Right atrium auricular region (tissue), 2 donors: ENCODE data around the gene DOK6. TPM values are rescaled to one million over a fixed set of nuclear protein-coding genes. Genes with fewer than 3 reads are reported as not detected.

Source experiments
- DNase-seq: peaks from one replicate; pipeline ENCODE4 v3.0.0-alpha.2; 2019; ENCODE audit warnings: low spot score
- H3K27ac ChIP-seq, 2 donors: fragments of 200-600 bp; sonication (generic); 1 replicate in 1 of 2; 2 replicates in 1 of 2; pipeline ENCODE4 v1.5.1; 2016 to 2019
- H3K27me3 ChIP-seq, 2 donors: fragments of 200-600 bp; sonication (generic); one replicate each; pipeline versions ENCODE4 v1.5.1 to v1.6.0; 2017 to 2019
- H3K36me3 ChIP-seq: fragments of 200-600 bp; sonication (generic); one replicate; pipeline ENCODE4 v1.5.1; 2016
- H3K4me1 ChIP-seq, 2 donors: fragments of 200-600 bp; sonication (generic); one replicate each; pipeline versions ENCODE4 v1.5.1 to v1.6.0; 2017 to 2019
- H3K4me3 ChIP-seq, 2 donors: fragments of 200-600 bp; sonication (generic); 1 replicate in 1 of 2; 2 replicates in 1 of 2; pipeline ENCODE4 v1.5.1; 2017 to 2019; ENCODE audit warnings: mild to moderate bottlenecking in 1 of 2, moderate library complexity in 1 of 2
- H3K9me3 ChIP-seq, 2 donors: fragments of 200-600 bp; sonication (generic); one replicate each; pipeline ENCODE4 v1.5.1; 2019
- total RNA-seq, 2 donors: library from RNA; depleted of rRNA; stranded (reverse); fragments of >200 nt; gene quantifications; one replicate each; pipeline ENCODE4 v1.1.0, GENCODE V29; 2016
- TF ChIP-seq, protein P1 (sequence below), 2 donors: fragments of 200-600 bp; sonication (generic); IDR thresholded peaks; one replicate each; pipeline ENCODE4 v1.5.1; 2019; ENCODE audit warnings: antibody characterized with exemption in 2 of 2

DOK6 gene
- total RNA-seq, 2 donors from 2014 or later: 2.0 to 5.7 TPM

DNA sequence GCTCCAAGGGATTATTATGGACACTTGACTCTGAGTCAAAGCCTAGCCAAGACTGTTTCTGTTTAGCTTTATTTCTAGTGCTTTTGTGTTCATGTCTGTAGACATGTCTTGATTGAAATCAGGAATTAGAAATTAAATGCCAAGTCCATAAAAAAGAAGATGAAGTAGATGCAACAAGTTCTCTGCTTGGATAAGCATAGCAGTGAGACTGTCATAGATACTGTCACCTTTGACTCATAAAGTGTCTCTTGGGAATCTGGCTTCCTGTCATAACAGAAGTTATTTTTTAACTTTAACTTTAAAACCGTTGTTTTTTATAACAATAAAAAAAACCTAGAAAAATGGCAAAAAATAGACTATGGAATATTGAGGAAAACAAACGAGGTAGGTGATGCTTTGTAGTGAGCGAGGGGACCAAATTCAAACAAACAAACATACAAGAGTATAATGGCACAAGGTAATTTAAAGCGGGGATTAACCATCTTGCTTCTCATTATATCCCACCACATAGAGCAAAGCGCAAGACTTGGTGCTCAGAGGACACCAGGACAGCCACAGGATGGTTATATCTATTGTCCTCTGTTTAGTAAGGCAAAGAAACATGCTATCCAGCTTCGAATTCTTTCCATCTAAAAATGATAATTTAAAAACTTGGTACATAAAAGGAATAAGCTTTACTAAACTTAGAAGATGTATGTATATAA lies 482.4 kb downstream of the DOK6 start:
- no peak for DNase-seq
- Histone ChIP-seq H3K36me3 (no peaks in the 10 kb centered on the region), H3K27ac (no peak overlapping the region), H3K27me3 (no peaks in the 10 kb centered on the region), H3K9me3 (no peaks in the 10 kb centered on the region), H3K4me3 (no peak overlapping the region), H3K4me1 (no peaks in the 10 kb centered on the region)
- TF ChIP-seq, protein P1, sequence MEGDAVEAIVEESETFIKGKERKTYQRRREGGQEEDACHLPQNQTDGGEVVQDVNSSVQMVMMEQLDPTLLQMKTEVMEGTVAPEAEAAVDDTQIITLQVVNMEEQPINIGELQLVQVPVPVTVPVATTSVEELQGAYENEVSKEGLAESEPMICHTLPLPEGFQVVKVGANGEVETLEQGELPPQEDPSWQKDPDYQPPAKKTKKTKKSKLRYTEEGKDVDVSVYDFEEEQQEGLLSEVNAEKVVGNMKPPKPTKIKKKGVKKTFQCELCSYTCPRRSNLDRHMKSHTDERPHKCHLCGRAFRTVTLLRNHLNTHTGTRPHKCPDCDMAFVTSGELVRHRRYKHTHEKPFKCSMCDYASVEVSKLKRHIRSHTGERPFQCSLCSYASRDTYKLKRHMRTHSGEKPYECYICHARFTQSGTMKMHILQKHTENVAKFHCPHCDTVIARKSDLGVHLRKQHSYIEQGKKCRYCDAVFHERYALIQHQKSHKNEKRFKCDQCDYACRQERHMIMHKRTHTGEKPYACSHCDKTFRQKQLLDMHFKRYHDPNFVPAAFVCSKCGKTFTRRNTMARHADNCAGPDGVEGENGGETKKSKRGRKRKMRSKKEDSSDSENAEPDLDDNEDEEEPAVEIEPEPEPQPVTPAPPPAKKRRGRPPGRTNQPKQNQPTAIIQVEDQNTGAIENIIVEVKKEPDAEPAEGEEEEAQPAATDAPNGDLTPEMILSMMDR (IDR thresholded peaks at IDR 0.05): no peak

DNA sequence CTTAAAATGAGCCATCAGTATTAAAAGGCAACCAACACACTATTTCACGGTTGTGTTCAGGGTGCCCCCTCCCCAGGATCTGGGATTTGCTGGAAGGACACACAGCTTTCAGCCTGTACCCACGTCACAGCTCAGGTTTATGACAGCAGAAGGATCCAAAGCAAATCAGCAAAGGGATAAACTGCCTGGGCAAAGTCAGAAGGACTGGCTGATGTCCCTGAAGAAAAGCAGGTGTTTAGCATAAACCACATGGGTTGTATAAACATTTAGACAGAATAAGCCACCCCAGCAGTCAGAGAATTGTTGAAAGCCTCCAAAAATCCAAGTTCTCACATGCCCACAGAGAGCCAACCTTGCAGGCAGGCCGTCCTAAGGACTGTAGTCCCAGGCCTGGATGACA lies 483.1 kb downstream of the DOK6 start:
- no peaks in the 10 kb centered on the region for H3K9me3 ChIP-seq
- DNase-seq: no peak
- H3K36me3 ChIP-seq: no peaks in the 10 kb centered on the region
- H3K27me3 ChIP-seq: no peaks in the 10 kb centered on the region
- TF ChIP-seq, protein P1 (IDR thresholded peaks at IDR 0.05): no peak
- H3K27ac ChIP-seq: no peak overlapping the region
- H3K4me3 ChIP-seq: no peak overlapping the region
- no peaks in the 10 kb centered on the region for H3K4me1 ChIP-seq

DNA sequence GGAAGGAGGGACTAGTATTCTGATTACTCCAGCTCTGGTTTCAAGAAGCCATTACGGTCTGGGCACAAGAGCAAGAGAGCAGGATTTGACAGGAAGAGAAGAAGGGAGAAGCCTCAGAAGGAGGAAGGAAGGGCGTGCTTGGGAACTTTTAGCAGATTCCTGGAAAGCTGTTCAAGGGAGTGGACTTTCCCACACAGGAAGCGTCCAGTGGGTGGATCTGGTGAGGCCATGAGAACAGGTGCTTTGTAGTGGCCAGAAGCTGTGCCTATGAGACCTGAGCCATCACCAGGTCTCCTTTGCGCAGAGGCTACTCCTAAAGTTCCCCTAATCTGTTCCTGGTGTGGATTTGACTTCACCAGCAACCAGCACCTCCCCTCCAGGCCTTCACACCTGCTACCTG lies 484.7 kb downstream of the DOK6 start:
- Histone ChIP-seq H3K27me3 (no peaks in the 10 kb centered on the region), H3K4me3 (no peak overlapping the region), H3K9me3 (no peaks in the 10 kb centered on the region), H3K27ac (no peak overlapping the region), H3K4me1 (no peaks in the 10 kb centered on the region), H3K36me3 (no peaks in the 10 kb centered on the region)
- TF ChIP-seq, protein P1 (IDR thresholded peaks at IDR 0.05): no peak
- no peak for DNase-seq

DNA sequence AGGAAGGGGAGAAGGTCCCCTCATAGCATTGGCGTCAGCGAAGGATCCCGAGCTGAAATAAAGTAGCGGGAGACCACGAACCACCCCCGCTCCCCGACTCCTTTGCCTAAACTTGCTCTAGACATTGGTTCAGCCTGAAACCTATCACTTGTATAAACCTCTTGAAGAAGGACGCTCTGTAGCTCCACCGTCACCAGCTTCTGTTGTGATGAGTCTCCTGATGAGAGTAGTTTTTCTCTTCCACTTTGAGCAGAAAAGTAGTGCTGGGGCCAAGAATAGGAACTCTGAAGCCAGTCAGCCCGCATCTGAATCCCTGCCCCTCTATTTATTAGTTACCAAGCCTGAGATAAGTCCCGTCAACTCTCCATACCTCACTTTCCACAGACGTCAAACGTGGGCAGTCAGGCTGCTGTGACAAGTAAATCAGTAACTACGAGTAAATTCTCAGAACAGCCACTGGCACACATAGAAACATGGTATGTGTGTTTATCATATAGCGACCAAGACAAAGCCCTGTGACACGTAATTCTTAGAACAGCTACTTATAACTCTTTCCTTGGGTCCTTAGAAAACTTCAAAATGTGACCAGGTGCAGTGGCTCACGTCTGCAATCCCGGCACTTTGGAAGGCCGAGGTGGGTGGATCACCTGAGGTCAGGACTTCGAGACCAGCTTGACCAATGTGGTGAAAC lies 485.3 kb downstream of the DOK6 start:
- H3K4me1 ChIP-seq: no peaks in the 10 kb centered on the region
- no peak overlapping the region for H3K4me3 ChIP-seq
- no peaks in the 10 kb centered on the region for H3K36me3 ChIP-seq
- no peaks in the 10 kb centered on the region for H3K27me3 ChIP-seq
- no peak overlapping the region for H3K27ac ChIP-seq
- no peaks in the 10 kb centered on the region for H3K9me3 ChIP-seq
- TF ChIP-seq, protein P1 (IDR thresholded peaks at IDR 0.05): no peak
- no peak for DNase-seq

DNA sequence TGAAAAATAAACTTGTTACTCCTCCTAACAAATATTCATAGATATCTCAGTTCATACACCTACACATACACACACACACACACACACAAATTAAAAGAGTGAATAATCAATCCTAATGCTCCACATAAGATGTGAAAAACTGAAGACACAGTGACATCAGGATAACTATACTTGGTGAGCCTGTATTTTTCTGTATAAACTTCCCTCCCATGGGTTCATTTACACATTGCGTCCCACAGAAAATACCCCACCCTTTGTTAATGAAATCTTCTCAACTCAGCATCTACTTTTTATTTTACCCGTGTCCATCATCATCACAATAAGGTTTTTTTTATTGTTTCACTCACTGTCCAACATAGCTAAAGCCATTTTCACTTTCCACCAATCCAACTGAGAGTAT lies 486.6 kb downstream of the DOK6 start:
- no peak overlapping the region for H3K27ac ChIP-seq
- H3K9me3 ChIP-seq: no peaks in the 10 kb centered on the region
- no peak overlapping the region for H3K4me3 ChIP-seq
- TF ChIP-seq, protein P1 (IDR thresholded peaks at IDR 0.05): no peak
- no peaks in the 10 kb centered on the region for H3K27me3 ChIP-seq
- no peak for DNase-seq
- no peaks in the 10 kb centered on the region for H3K36me3 ChIP-seq
- H3K4me1 ChIP-seq: no peaks in the 10 kb centered on the region
